GM10248 (cell line): ENCODE measurements around the gene LLCFC1.

Experiments
- CTCF ChIA-PET: fragments of 300-600 bp; sonication (Branson Sonifier 250); formaldehyde crosslinking; extraction: SDS; loops from one replicate; lab custom pipeline; 2021; ENCODE audit warnings: antibody characterized with exemption; lab: Yijun Ruan, JAX
- POLR2A ChIA-PET: fragments of 350-650 bp; sonication (Branson Sonifier 250); formaldehyde crosslinking; extraction: SDS; loops from one replicate; lab custom pipeline; 2020; ENCODE audit warnings: antibody characterized with exemption; lab: Yijun Ruan, JAX
- DNase-seq: peaks from one replicate; pipeline ENCODE4 v3.0.0; 2012; ENCODE audit errors: extremely low spot score
- CTCF ChIP-seq: IDR thresholded peaks from 2 replicates; pipeline ENCODE4 v1.5.1; 2012; ENCODE audit warnings: mild to moderate bottlenecking, low read depth; ENCODE audit errors: extremely low read depth, missing control alignments, control extremely low read depth

Gene LLCFC1

GRCh38 chr7:142901426-142902259 is 37.6 kb upstream of the LLCFC1 start:
- no peak for DNase-seq
- ChIA-PET CTCF (interaction anchor here (1.0 to 1.9 kb wide), 3 partner anchors 8 to 21 kb away, joined by 3 to 7 read pairs (median 3); no protein-coding TSS in a partner anchor), POLR2A (no interaction called here)
- no peak for TF ChIP-seq CTCF

- DNase-seq, result no peak
- ChIA-PET POLR2A (no interaction called here), CTCF (interaction anchor here (0.8 to 1.4 kb wide), 2 partner anchors 12 to 23 kb away, joined by 3 to 4 read pairs; no protein-coding TSS in a partner anchor)
- TF ChIP-seq CTCF, result no peak
Measured at GRCh38 chr7:142904128-142904527, 35.2 kb upstream of the LLCFC1 start.

- POLR2A ChIA-PET, result no interaction called here
- no peak for TF ChIP-seq CTCF
- CTCF ChIA-PET, result no interaction called here
Measured at GRCh38 chr7:142905759-142906158, 33.5 kb upstream of the LLCFC1 start.

GRCh38 chr7:142906643-142907042 is 32.6 kb upstream of the LLCFC1 start:
- POLR2A ChIA-PET, result no interaction called here
- no peak for TF ChIP-seq CTCF
- CTCF ChIA-PET, result interaction anchor here (1.3 kb wide), 1 partner anchor 13 kb away, joined by 3 read pairs; no protein-coding TSS in a partner anchor
- DNase-seq, result no peak

More at GRCh38 chr7:142905759-142906158, 33.5 kb upstream of the LLCFC1 start:
- DNase-seq, result no peak

- POLR2A ChIA-PET, result no interaction called here
- CTCF ChIA-PET, result no interaction called here
Measured at GRCh38 chr7:142908290-142908689, 31.0 kb upstream of the LLCFC1 start.

More at GRCh38 chr7:142908290-142908689, 31.0 kb upstream of the LLCFC1 start:
- no peak for TF ChIP-seq CTCF
- DNase-seq, result no peak
